Measurements from ENCODE around the gene SLC34A1.
A peak's percentile ranks its signal among the peaks of the same experiment; 100 is the strongest.

SLC34A1 gene

GRCh38 chr5:177386542-177386941, 2.3 kb downstream of the SLC34A1 start:
- no peak for DNase-seq (ENCODE audit: low read depth, low spot score)
- ChIA-PET POLR2A (no interaction called here), CTCF (interaction anchor here (0.7 to 35.1 kb wide), 6 partner anchors 6 to 114 kb away, joined by 3 to 853 read pairs (median 4); partner anchors contain the start of genes F12, PFN3 and SLC34A1)
- H3K4me3 ChIP-seq (ENCODE audit: low read depth, low read length): no peak overlapping the region
- TF ChIP-seq CTCF (IDR thresholded peaks at IDR 0.05; ENCODE audit: insufficient read depth, low read length, missing control alignments): no peak

GRCh38 chr5:177387405-177387804, 3.2 kb downstream of the SLC34A1 start:
- DNase-seq (ENCODE audit: low read depth, low spot score): no peak
- no peak overlapping the region for H3K4me3 ChIP-seq (ENCODE audit: low read depth, low read length)
- ChIA-PET CTCF (interaction anchor here (0.9 to 35.1 kb wide), 8 partner anchors 7 to 113 kb away, joined by 3 to 853 read pairs (median 59); partner anchors contain the start of genes F12, PDLIM7, PFN3 and PRR7), POLR2A (no interaction called here)
- TF ChIP-seq CTCF (IDR thresholded peaks at IDR 0.05; ENCODE audit: insufficient read depth, low read length, missing control alignments): no peak

GRCh38 chr5:177388521-177389052, 4.4 kb downstream of the SLC34A1 start:
- no peak for DNase-seq (ENCODE audit: low read depth, low spot score)
- no peak overlapping the region for H3K4me3 ChIP-seq (ENCODE audit: low read depth, low read length)
- ChIA-PET POLR2A (interaction anchor here (0.6 to 1.7 kb wide), 4 partner anchors 16 to 222 kb away, joined by 3 to 6 read pairs (median 4); no protein-coding TSS in a partner anchor), CTCF (interaction anchor here (1.2 to 35.1 kb wide), 10 partner anchors 7 to 112 kb away, joined by 3 to 853 read pairs (median 38); partner anchors contain the start of genes F12, GRK6, PDLIM7 and PFN3)
- no peak for TF ChIP-seq CTCF (IDR thresholded peaks at IDR 0.05; ENCODE audit: insufficient read depth, low read length, missing control alignments)

- TF ChIP-seq CTCF (IDR thresholded peaks at IDR 0.05; ENCODE audit: insufficient read depth, low read length, missing control alignments): no peak
- 0 out of 2 replicates have a peak overlapping the region, but pooled peaks have one; percentile 2 for H3K4me3 ChIP-seq (ENCODE audit: low read depth, low read length)
- POLR2A ChIA-PET: interaction anchor here (0.6 to 2.4 kb wide), 13 partner anchors 10 to 221 kb away, joined by 3 to 13 read pairs (median 4); partner anchors contain the start of genes LMAN2 and PDLIM7
- CTCF ChIA-PET: interaction anchor here (1.0 to 35.1 kb wide), 23 partner anchors 6 to 415 kb away, joined by 3 to 853 read pairs (median 13); partner anchors contain the start of genes DOK3, F12, GRK6 and LMAN2
- peak; percentile 76 for DNase-seq (ENCODE audit: low read depth, low spot score)
Observed at GRCh38 chr5:177389241-177390169, 5.3 kb downstream of the SLC34A1 start.

- ChIA-PET CTCF (interaction anchor here (0.7 to 35.1 kb wide), 37 partner anchors 5 to 416 kb away, joined by 3 to 853 read pairs (median 5); partner anchors contain the start of genes DOK3, F12, GRK6 and LMAN2), POLR2A (interaction anchor here (1.3 to 2.4 kb wide), 7 partner anchors 11 to 87 kb away, joined by 3 to 13 read pairs (median 4); no protein-coding TSS in a partner anchor)
- DNase-seq (ENCODE audit: low read depth, low spot score): no peak
- peak; percentile 89 for TF ChIP-seq CTCF (IDR thresholded peaks at IDR 0.05; ENCODE audit: insufficient read depth, low read length, missing control alignments)
- H3K4me3 ChIP-seq (ENCODE audit: low read depth, low read length): no peak overlapping the region
Observed at GRCh38 chr5:177390363-177391300, 6.4 kb downstream of the SLC34A1 start.
